IPS DF 4.7 (cell line): ENCODE data around the gene GPX3.

Source experiments
- DNase-seq: peaks from one replicate; pipeline ENCODE4 v3.0.0-alpha.2; 2013; ENCODE audit warnings: low spot score; ENCODE audit errors: extremely low read depth

Gene GPX3

GRCh38 chr5:151012862-151013261, 7.5 kb upstream of the GPX3 start:
- no peak for DNase-seq

GRCh38 chr5:151014680-151015343, 5.6 kb upstream of the GPX3 start:
- no peak for DNase-seq

- DNase-seq: no peak
These were observed 4.3 kb upstream of the GPX3 start for GRCh38 chr5:151015974-151016587.

- DNase-seq: no peak
These were observed 3.7 kb upstream of the GPX3 start for GRCh38 chr5:151016700-151017099.

GRCh38 chr5:151017897-151018296, 2.5 kb upstream of the GPX3 start:
- no peak for DNase-seq

GRCh38 chr5:151018846-151019245, 1.5 kb upstream of the GPX3 start:
- no peak for DNase-seq

GRCh38 chr5:151019331-151019730, 1.1 kb upstream of the GPX3 start:
- no peak for DNase-seq

- no peak for DNase-seq
These were observed 1.4 kb downstream of the GPX3 start for GRCh38 chr5:151021746-151022145.

GRCh38 chr5:151022511-151023018, 2.2 kb downstream of the GPX3 start:
- DNase-seq: no peak

GRCh38 chr5:151023047-151023615, 2.7 kb downstream of the GPX3 start:
- no peak for DNase-seq

GRCh38 chr5:151023651-151024050, 3.3 kb downstream of the GPX3 start:
- no peak for DNase-seq

GRCh38 chr5:151024440-151025249, 4.3 kb downstream of the GPX3 start:
- DNase-seq: no peak

GRCh38 chr5:151025250-151025606, 4.8 kb downstream of the GPX3 start:
- DNase-seq: no peak

- no peak for DNase-seq
These were observed 5.7 kb downstream of the GPX3 start for GRCh38 chr5:151026088-151026487.

- no peak for DNase-seq
These were observed 6.3 kb downstream of the GPX3 start for GRCh38 chr5:151026679-151027078.

- DNase-seq: no peak
These were observed 7.6 kb downstream of the GPX3 start for GRCh38 chr5:151027961-151028479.

GRCh38 chr5:151028717-151029116, 8.3 kb downstream of the GPX3 start:
- DNase-seq: no peak

- no peak for DNase-seq
These were observed 9.0 kb downstream of the GPX3 start for GRCh38 chr5:151029179-151030055.

GRCh38 chr5:151030056-151030336, 9.6 kb downstream of the GPX3 start:
- DNase-seq: no peak

GRCh38 chr5:151030379-151030778, 10.0 kb downstream of the GPX3 start:
- no peak for DNase-seq

GRCh38 chr5:151031554-151031953, 11.2 kb downstream of the GPX3 start:
- no peak for DNase-seq
